ENCODE results near the gene NCKIPSD.

DNA sequence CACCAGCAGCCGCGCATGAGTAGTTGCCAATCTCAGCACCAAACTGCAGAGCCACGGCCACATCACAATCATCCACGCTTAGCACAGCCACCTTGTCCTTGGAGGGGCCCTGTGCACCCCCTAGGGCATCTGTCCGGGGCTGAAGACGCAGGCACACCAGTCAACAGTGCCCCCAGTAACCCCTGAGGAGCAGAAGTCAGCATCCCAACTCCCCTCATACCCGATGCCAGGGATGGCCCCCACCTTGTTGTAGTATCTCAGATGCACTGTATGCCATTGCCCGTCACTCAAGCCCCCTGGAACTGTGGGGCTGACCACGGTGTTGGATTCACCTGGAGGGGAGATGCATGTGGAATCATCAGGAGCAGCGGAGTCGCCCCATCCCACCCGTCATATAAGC lies 30.7 kb downstream of the NCKIPSD start:
- TF ChIP-seq PATZ1 (tag by site-specific recombination; IDR thresholded peaks at IDR 0.05) (no peak), TCF7L2 (IDR thresholded peaks at IDR 0.05; ENCODE audit: borderline replicate concordance, low read depth, low read length) (no peak), WT1 (tag by site-specific recombination; IDR thresholded peaks at IDR 0.05) (no peak), ZNF837 (tag by site-specific recombination; IDR thresholded peaks at IDR 0.05) (no peak), YY1 (tag by site-specific recombination; IDR thresholded peaks at IDR 0.05) (no peak), MZF1 (tag by site-specific recombination; IDR thresholded peaks at IDR 0.05; ENCODE audit: borderline replicate concordance) (no peak), ZNF433 (tag by site-specific recombination; IDR thresholded peaks at IDR 0.05; ENCODE audit: low read depth) (no peak), SALL2 (tag by site-specific recombination; IDR thresholded peaks at IDR 0.05; ENCODE audit: borderline replicate concordance) (no peak), ZNF843 (tag by site-specific recombination; IDR thresholded peaks at IDR 0.05) (no peak), ZNF580 (tag by site-specific recombination; IDR thresholded peaks at IDR 0.05) (no peak)
- TF ChIP-seq, protein P1, sequence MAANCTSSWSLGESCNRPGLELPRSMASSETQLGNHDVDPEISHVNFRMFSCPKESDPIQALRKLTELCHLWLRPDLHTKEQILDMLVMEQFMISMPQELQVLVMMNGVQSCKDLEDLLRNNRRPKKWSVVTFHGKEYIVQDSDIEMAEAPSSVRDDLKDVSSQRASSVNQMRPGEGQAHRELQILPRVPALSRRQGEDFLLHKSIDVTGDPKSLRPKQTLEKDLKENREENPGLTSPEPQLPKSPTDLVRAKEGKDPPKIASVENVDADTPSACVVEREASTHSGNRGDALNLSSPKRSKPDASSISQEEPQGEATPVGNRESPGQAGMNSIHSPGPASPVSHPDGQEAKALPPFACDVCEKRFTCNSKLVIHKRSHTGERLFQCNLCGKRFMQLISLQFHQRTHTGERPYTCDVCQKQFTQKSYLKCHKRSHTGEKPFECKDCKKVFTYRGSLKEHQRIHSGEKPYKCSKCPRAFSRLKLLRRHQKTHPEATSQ (tag by site-specific recombination; IDR thresholded peaks at IDR 0.05) = no peak
- TF ChIP-seq, protein P2, sequence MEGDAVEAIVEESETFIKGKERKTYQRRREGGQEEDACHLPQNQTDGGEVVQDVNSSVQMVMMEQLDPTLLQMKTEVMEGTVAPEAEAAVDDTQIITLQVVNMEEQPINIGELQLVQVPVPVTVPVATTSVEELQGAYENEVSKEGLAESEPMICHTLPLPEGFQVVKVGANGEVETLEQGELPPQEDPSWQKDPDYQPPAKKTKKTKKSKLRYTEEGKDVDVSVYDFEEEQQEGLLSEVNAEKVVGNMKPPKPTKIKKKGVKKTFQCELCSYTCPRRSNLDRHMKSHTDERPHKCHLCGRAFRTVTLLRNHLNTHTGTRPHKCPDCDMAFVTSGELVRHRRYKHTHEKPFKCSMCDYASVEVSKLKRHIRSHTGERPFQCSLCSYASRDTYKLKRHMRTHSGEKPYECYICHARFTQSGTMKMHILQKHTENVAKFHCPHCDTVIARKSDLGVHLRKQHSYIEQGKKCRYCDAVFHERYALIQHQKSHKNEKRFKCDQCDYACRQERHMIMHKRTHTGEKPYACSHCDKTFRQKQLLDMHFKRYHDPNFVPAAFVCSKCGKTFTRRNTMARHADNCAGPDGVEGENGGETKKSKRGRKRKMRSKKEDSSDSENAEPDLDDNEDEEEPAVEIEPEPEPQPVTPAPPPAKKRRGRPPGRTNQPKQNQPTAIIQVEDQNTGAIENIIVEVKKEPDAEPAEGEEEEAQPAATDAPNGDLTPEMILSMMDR (tag by site-specific recombination; IDR thresholded peaks at IDR 0.05) = no peak
- TF ChIP-seq, protein P3, sequence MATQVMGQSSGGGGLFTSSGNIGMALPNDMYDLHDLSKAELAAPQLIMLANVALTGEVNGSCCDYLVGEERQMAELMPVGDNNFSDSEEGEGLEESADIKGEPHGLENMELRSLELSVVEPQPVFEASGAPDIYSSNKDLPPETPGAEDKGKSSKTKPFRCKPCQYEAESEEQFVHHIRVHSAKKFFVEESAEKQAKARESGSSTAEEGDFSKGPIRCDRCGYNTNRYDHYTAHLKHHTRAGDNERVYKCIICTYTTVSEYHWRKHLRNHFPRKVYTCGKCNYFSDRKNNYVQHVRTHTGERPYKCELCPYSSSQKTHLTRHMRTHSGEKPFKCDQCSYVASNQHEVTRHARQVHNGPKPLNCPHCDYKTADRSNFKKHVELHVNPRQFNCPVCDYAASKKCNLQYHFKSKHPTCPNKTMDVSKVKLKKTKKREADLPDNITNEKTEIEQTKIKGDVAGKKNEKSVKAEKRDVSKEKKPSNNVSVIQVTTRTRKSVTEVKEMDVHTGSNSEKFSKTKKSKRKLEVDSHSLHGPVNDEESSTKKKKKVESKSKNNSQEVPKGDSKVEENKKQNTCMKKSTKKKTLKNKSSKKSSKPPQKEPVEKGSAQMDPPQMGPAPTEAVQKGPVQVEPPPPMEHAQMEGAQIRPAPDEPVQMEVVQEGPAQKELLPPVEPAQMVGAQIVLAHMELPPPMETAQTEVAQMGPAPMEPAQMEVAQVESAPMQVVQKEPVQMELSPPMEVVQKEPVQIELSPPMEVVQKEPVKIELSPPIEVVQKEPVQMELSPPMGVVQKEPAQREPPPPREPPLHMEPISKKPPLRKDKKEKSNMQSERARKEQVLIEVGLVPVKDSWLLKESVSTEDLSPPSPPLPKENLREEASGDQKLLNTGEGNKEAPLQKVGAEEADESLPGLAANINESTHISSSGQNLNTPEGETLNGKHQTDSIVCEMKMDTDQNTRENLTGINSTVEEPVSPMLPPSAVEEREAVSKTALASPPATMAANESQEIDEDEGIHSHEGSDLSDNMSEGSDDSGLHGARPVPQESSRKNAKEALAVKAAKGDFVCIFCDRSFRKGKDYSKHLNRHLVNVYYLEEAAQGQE (tag by site-specific recombination; IDR thresholded peaks at IDR 0.05) = no peak

Measured in HEK293 (cell line).